GM23248 (cell line): ENCODE measurements around the gene AGO1. TPM values are rescaled to one million over a fixed set of nuclear protein-coding genes. Genes with fewer than 3 reads are reported as not detected.
A peak's percentile ranks its signal among the peaks of the same experiment; 100 is the strongest.

Experiments
- DNase-seq: peaks from one replicate; pipeline ENCODE4 v3.0.0-alpha.2; 2015
- H2AFZ ChIP-seq: fragments of 200-600 bp; sonication (generic); 2 replicates; pipeline ENCODE4 v1.6.1; 2016; ENCODE audit warnings: antibody characterized with exemption
- H3F3A ChIP-seq: fragments of 200-600 bp; sonication (generic); 2 replicates; pipeline ENCODE4 v1.6.1; 2016; ENCODE audit warnings: mild to moderate bottlenecking, antibody characterized with exemption, mixed run types; ENCODE audit not compliant: insufficient read depth
- H3K27ac ChIP-seq: fragments of 200-600 bp; sonication (generic); 2 replicates; pipeline ENCODE4 v1.5.1; 2016; ENCODE audit warnings: mild to moderate bottlenecking
- H3K27me3 ChIP-seq: fragments of 200-600 bp; sonication (generic); replicated peaks from 2 replicates; pipeline ENCODE4 v1.6.1; 2016; ENCODE audit warnings: mild to moderate bottlenecking; ENCODE audit not compliant: insufficient read depth
- H3K36me3 ChIP-seq: fragments of 200-600 bp; sonication (generic); 2 replicates; pipeline ENCODE4 v1.6.1; 2016; ENCODE audit warnings: low read depth, mild to moderate bottlenecking
- H3K4me1 ChIP-seq: fragments of 200-600 bp; sonication (generic); 2 replicates; pipeline ENCODE4 v1.6.1; 2016; ENCODE audit warnings: mild to moderate bottlenecking; ENCODE audit not compliant: insufficient read depth
- H3K4me2 ChIP-seq: fragments of 200-600 bp; sonication (generic); one replicate; pipeline ENCODE4 v1.6.1; 2016; ENCODE audit warnings: mild to moderate bottlenecking; ENCODE audit not compliant: unreplicated experiment
- H3K4me3 ChIP-seq: fragments of 200-600 bp; sonication (generic); 2 replicates; pipeline ENCODE4 v1.5.1; 2016; ENCODE audit warnings: mild to moderate bottlenecking
- H3K79me2 ChIP-seq: fragments of 200-600 bp; sonication (generic); 2 replicates; pipeline ENCODE4 v1.6.1; 2016; ENCODE audit warnings: mild to moderate bottlenecking; ENCODE audit not compliant: insufficient read depth
- H3K9ac ChIP-seq: fragments of 200-600 bp; sonication (generic); 2 replicates; pipeline ENCODE4 v1.6.1; 2016; ENCODE audit warnings: mild to moderate bottlenecking
- H3K9me2 ChIP-seq: fragments of 200-600 bp; sonication (generic); 2 replicates; pipeline ENCODE4 v1.6.1; 2016; ENCODE audit warnings: mixed run types, mild to moderate bottlenecking, moderate library complexity; ENCODE audit not compliant: insufficient read depth
- H3K9me3 ChIP-seq: fragments of 200-600 bp; sonication (generic); one replicate; pipeline ENCODE4 v1.6.1; 2017; ENCODE audit warnings: low read depth
- H4K20me1 ChIP-seq: fragments of 200-600 bp; sonication (generic); 2 replicates; pipeline ENCODE4 v1.6.0; 2016; ENCODE audit not compliant: insufficient read depth
- EZH2 ChIP-seq: fragments of 200-600 bp; sonication (generic); IDR thresholded peaks from 2 replicates; pipeline ENCODE4 v1.6.1; 2018; ENCODE audit warnings: antibody characterized with exemption, mild to moderate bottlenecking; ENCODE audit not compliant: insufficient read depth, poor library complexity, severe bottlenecking
- EZH2phosphoT487 ChIP-seq: fragments of 200-600 bp; sonication (generic); IDR thresholded peaks from 2 replicates; pipeline ENCODE4 v1.6.1; 2018; ENCODE audit warnings: antibody characterized with exemption, moderate library complexity, mild to moderate bottlenecking, low read depth; ENCODE audit not compliant: insufficient read depth
- WGBS, 2 experiments: methylation state at CpG; one replicate each; pipeline ENCODE4 v1.1.6; 2015 to 2017; ENCODE audit warnings: low lambda C conversion rate in 2 of 2, low coverage in 1 of 2; ENCODE audit errors: missing lambda C conversion rate in 2 of 2; 5-methylcytosine and 5-hydroxymethylcytosine counted together
- in situ Hi-C: fragments of 300-500 bp; cut with MboI; formaldehyde crosslinking; loops from 2 replicates; pipeline ENCODE4 v1.15.0; 2020
- polyA plus RNA-seq: library from polyadenylated mRNA; unstranded; fragments of >200 nt; fragmentation: Nextera tagmentation; extraction: Ambion mirVana; gene quantifications from 2 replicates; pipeline ENCODE4 v1.2.1, GENCODE V29; 2016
- total RNA-seq: library from RNA; depleted of rRNA; stranded (reverse); fragments of >200 nt; shearing (Covaris generic); gene quantifications from 2 replicates; pipeline ENCODE4 v1.2.3, GENCODE V29; 2014

The AGO1 gene
- total and polyA plus RNA-seq, 2 experiments from 2014 or later, result 6.1 to 11.0 TPM

DNA sequence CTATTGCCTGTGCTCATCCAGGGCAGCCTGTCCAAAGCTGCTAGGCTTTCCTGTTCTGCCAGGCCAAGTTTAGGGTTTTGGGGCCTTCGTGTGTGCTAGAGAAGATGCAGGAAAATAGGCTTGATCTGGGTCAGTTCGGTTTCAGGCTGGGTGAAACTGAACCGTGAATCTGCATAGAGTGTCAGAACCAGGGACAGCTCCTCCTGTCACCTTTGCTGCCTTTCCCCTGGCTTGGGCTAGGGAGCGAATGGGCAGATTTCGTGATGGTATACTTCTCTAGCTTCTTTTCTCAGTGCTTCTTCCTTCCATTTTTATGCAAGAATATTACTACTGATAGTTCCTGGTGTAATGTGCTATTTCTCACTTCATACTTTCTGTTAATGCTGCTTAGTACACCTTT, 6.0 kb upstream of the AGO1 start:
- Histone ChIP-seq H3K9me2 (no peaks in the 10 kb centered on the region), H3K4me2 (no peak overlapping the region), H3K27me3 (no peaks in the 10 kb centered on the region), H2AFZ (no peak overlapping the region), H3K4me3 (no peak overlapping the region), H4K20me1 (no peaks in the 10 kb centered on the region), H3F3A (no peaks in the 10 kb centered on the region), H3K9me3 (no peaks in the 10 kb centered on the region), H3K79me2 (no peaks in the 10 kb centered on the region), H3K9ac (no peak overlapping the region), H3K27ac (no peak overlapping the region), H3K4me1 (no peaks in the 10 kb centered on the region), H3K36me3 (no peaks in the 10 kb centered on the region)
- TF ChIP-seq EZH2phosphoT487, result no peak
- TF ChIP-seq EZH2, result no peak
- 15 to 17% methylated on average over 5 of the region's 5 CpGs for WGBS, 2 experiments
- in situ Hi-C loops, result no loop called here
- DNase-seq, result peak; percentile 49

- H4K20me1 ChIP-seq, result no peaks in the 10 kb centered on the region
- H3K27me3 ChIP-seq, result no peaks in the 10 kb centered on the region
- in situ Hi-C loops, result no loop called here
- peak; percentile 24 for DNase-seq
- no peak overlapping the region for H3K27ac ChIP-seq
- 48 to 61% methylated on average over 4 of the region's 4 CpGs for WGBS, 2 experiments
- H3K4me2 ChIP-seq, result no peak overlapping the region
- H3F3A ChIP-seq, result no peaks in the 10 kb centered on the region
- H3K4me3 ChIP-seq, result no peak overlapping the region
- peaks cover 22% of the 10 kb centered on the region for H3K79me2 ChIP-seq
- H3K9me3 ChIP-seq, result no peaks in the 10 kb centered on the region
- H3K9ac ChIP-seq, result no peak overlapping the region
- no peak for TF ChIP-seq EZH2
- no peak for TF ChIP-seq EZH2phosphoT487
- no peak overlapping the region for H2AFZ ChIP-seq
- H3K36me3 ChIP-seq, result no peaks in the 10 kb centered on the region
- no peaks in the 10 kb centered on the region for H3K4me1 ChIP-seq
- no peaks in the 10 kb centered on the region for H3K9me2 ChIP-seq
These were observed 1.1 kb upstream of the AGO1 start for GRCh38 chr1:35881850-35882273.

GRCh38 chr1:35882586-35882944, 444 bp upstream of the AGO1 start:
- Histone ChIP-seq H3K9me3 (no peaks in the 10 kb centered on the region), H3K27me3 (no peaks in the 10 kb centered on the region), H3K4me3 (peak overlapping the region; percentile 38; the same call in 1 of the 2 replicates), H3K79me2 (peaks cover 22% of the 10 kb centered on the region), H4K20me1 (no peaks in the 10 kb centered on the region), H2AFZ (peak overlapping the region; percentile 59), H3K27ac (no peak overlapping the region), H3K9me2 (no peaks in the 10 kb centered on the region), H3F3A (no peaks in the 10 kb centered on the region), H3K36me3 (no peaks in the 10 kb centered on the region), H3K4me1 (no peaks in the 10 kb centered on the region), H3K9ac (no peak overlapping the region), H3K4me2 (no peak overlapping the region)
- in situ Hi-C loops, result no loop called here
- 45 to 46% methylated on average over 16 of the region's 16 CpGs for WGBS, 2 experiments
- TF ChIP-seq EZH2 (no peak), EZH2phosphoT487 (no peak)
- DNase-seq, result no peak

DNA sequence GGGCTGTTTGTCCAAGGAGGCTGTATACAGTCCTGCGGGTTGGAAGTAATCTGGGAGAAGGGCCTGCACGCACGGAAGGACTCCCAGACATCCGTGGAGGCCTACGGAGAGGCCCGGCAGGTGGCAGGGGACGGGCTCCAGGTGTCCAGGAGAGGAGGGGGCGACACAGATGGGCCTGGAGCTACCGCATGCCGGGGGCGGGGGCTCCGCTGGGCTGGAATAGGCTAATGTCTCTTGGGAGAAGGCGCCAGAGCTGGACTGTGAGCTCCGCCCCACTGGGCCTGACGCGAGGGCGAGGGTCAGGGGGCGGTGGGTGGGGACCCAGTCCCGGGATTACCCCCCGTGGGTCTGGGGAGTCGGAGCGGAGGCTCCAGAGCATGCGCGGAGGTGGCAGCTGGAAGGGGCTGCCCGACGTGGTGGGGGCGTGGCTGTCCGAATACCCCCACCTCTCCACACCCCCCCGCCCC, 659 bp downstream of the AGO1 start:
- no peak overlapping the region for H3K27ac ChIP-seq
- H2AFZ ChIP-seq, result peak overlapping the region; percentile 95
- in situ Hi-C loops, result no loop called here
- peak overlapping the region; percentile 91 for H3K9ac ChIP-seq
- H4K20me1 ChIP-seq, result no peaks in the 10 kb centered on the region
- H3K79me2 ChIP-seq, result peaks cover 22% of the 10 kb centered on the region
- no peaks in the 10 kb centered on the region for H3K27me3 ChIP-seq
- no peaks in the 10 kb centered on the region for H3K36me3 ChIP-seq
- no peaks in the 10 kb centered on the region for H3K9me3 ChIP-seq
- H3F3A ChIP-seq, result no peaks in the 10 kb centered on the region
- peak overlapping the region; percentile 87 for H3K4me2 ChIP-seq
- no peaks in the 10 kb centered on the region for H3K9me2 ChIP-seq
- no peak for TF ChIP-seq EZH2
- no peak for TF ChIP-seq EZH2phosphoT487
- peak overlapping the region; percentile 94 for H3K4me3 ChIP-seq
- peak; percentile 45 for DNase-seq
- no peaks in the 10 kb centered on the region for H3K4me1 ChIP-seq
- WGBS, 2 experiments, result 0 to 1% methylated on average over 7 to 29 of the region's 29 CpGs

DNA sequence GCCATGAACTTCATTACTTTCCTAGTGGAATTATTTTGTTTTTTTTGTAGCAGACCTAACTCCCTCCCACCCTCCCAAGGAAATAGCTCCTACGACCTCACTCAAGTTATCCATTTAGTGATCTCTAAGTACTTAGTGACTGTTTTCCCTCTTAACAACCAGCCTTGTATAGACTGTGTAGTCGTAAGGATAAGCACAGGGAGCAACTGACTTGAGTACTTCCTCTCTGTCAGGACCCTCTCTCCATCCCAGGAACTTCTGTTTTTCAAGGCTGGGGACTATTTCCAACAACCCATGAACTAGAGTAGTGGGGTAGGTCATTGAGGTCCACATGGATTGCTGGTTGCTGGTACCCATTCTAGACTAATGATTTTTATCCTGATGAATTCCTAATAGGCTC, 1.9 kb downstream of the AGO1 start:
- H3K4me2 ChIP-seq, result no peak overlapping the region
- H3K27me3 ChIP-seq, result no peaks in the 10 kb centered on the region
- H3K4me3 ChIP-seq, result no peak overlapping the region
- H3K36me3 ChIP-seq, result no peaks in the 10 kb centered on the region
- TF ChIP-seq EZH2 (no peak), EZH2phosphoT487 (no peak)
- no peaks in the 10 kb centered on the region for H3K9me2 ChIP-seq
- H3K27ac ChIP-seq, result no peak overlapping the region
- no peak overlapping the region for H2AFZ ChIP-seq
- no peak overlapping the region for H3K9ac ChIP-seq
- H4K20me1 ChIP-seq, result no peaks in the 10 kb centered on the region
- DNase-seq, result no peak
- no peaks in the 10 kb centered on the region for H3K4me1 ChIP-seq
- peaks cover 22% of the 10 kb centered on the region for H3K79me2 ChIP-seq
- 69 to 70% methylated on average over 2 of the region's 2 CpGs for WGBS, 2 experiments
- in situ Hi-C loops, result no loop called here
- H3F3A ChIP-seq, result no peaks in the 10 kb centered on the region
- H3K9me3 ChIP-seq, result no peaks in the 10 kb centered on the region
